HCT116 (cell line): ENCODE measurements around the gene C2. TPM values are rescaled to one million over a fixed set of nuclear protein-coding genes. Genes with fewer than 3 reads are reported as not detected.

Experiments
- ATAC-seq: fragments of 200-7000 bp; cut with Tn5 transposase; 2 replicates; pipeline ENCODE4 v1.9.1; 2020; ENCODE audit warnings: mild to moderate bottlenecking, moderate library complexity
- BruUV-seq: library from RNA; stranded (reverse); fragments of 400-500 nt; replicated peaks from 2 replicates; lab custom pipeline; 2021; lab: Mats Ljungman, UMichigan
- CTCF ChIA-PET: fragments of 300-600 bp; sonication (Branson Sonifier 250); formaldehyde crosslinking; loops from one replicate; lab custom pipeline; 2021; ENCODE audit warnings: antibody characterized with exemption; lab: Charles Lee
- POLR2A ChIA-PET: fragments of 300-600, 350-600 bp; sonication (Branson Sonifier 250); formaldehyde crosslinking; loops from one replicate; lab custom pipeline; 2021; ENCODE audit warnings: antibody characterized with exemption; lab: Charles Lee
- RAD21 ChIA-PET, 2 experiments: fragments of 300-600 bp; sonication (Branson Sonifier 250); formaldehyde crosslinking; loops; one replicate each; lab custom pipeline; 2023; ENCODE audit warnings: low total read pairs in 2 of 2; ENCODE audit not compliant: uncharacterized antibody in 2 of 2, unreplicated experiment in 2 of 2, low non-redundant PET in 1 of 2; lab: Charles Lee
- DNase-seq: peaks from one replicate; pipeline ENCODE4 v3.0.0-alpha.2; 2010; ENCODE audit warnings: low read depth, low spot score
- H2AFZ ChIP-seq: fragments of 200-600 bp; shearing (Covaris generic), sonication (generic); 2 replicates; pipeline ENCODE4 v1.6.1; 2017; ENCODE audit warnings: low read depth, mixed run types, mixed read lengths, antibody characterized with exemption, low read length; ENCODE audit not compliant: poor library complexity, severe bottlenecking
- H3K27ac ChIP-seq: 2 replicates; pipeline ENCODE4 v1.5.1; 2012; ENCODE audit warnings: low read depth, low read length
- H3K27me3 ChIP-seq: fragments of 200-600 bp; sonication (generic); 2 replicates; pipeline ENCODE4 v1.6.1; 2016; ENCODE audit warnings: mixed run types, low read length, mixed read lengths; ENCODE audit not compliant: insufficient read depth
- H3K36me3 ChIP-seq, 2 experiments: fragments of 200-500 bp in 1 of 2; fragments of 200-600 bp in 1 of 2; sonication (Bioruptor generic) in 1 of 2; sonication (generic) in 1 of 2; 2 replicates each; pipeline versions ENCODE4 v1.5.1 to v1.6.1; 2014 to 2016; ENCODE audit warnings: low read length in 2 of 2, inconsistent platforms in 1 of 2, mixed read lengths in 1 of 2, mixed run types in 1 of 2; ENCODE audit not compliant: insufficient read depth in 2 of 2, control insufficient read depth in 1 of 2
- H3K4me1 ChIP-seq, 2 experiments: fragments of 200-600 bp in 1 of 2; sonication (generic) in 1 of 2; 2 replicates each; pipeline versions ENCODE4 v1.5.1 to v1.6.1; 2012 to 2017; ENCODE audit warnings: low read length in 2 of 2, inconsistent platforms in 1 of 2, mild to moderate bottlenecking in 1 of 2, mixed read lengths in 1 of 2, mixed run types in 1 of 2, moderate library complexity in 1 of 2; ENCODE audit not compliant: insufficient read depth in 2 of 2, control insufficient read depth in 1 of 2
- H3K4me2 ChIP-seq: fragments of 200-600 bp; sonication (generic); 2 replicates; pipeline ENCODE4 v1.6.1; 2017; ENCODE audit warnings: mixed run types, low read length, mixed read lengths
- H3K4me3 ChIP-seq, 2 experiments: fragments of 200-600 bp in 1 of 2; sonication (generic) in 1 of 2; replicated peaks in 1 of 2; 2 replicates each; pipeline ENCODE4 v1.5.1; 2011 to 2016; ENCODE audit warnings: low read length in 2 of 2, control low read depth in 1 of 2, low read depth in 1 of 2, mild to moderate bottlenecking in 1 of 2, mixed read lengths in 1 of 2, mixed run types in 1 of 2
- H3K79me2 ChIP-seq: fragments of 200-600 bp; sonication (generic); 2 replicates; pipeline ENCODE4 v1.6.1; 2017; ENCODE audit warnings: mild to moderate bottlenecking, mixed run types, low read length, moderate library complexity, mixed read lengths; ENCODE audit not compliant: insufficient read depth
- H3K9ac ChIP-seq: fragments of 200-600 bp; sonication (generic); 2 replicates; pipeline ENCODE4 v1.6.1; 2016; ENCODE audit warnings: low read length, mixed read lengths
- H3K9me2 ChIP-seq: fragments of 200-600 bp; sonication (generic), shearing (Covaris generic); 2 replicates; pipeline ENCODE4 v1.6.1; 2017; ENCODE audit warnings: mixed run types, mild to moderate bottlenecking, moderate library complexity; ENCODE audit not compliant: insufficient read depth
- H3K9me3 ChIP-seq, 2 experiments: fragments of 200-500 bp in 1 of 2; fragments of 200-600 bp in 1 of 2; sonication (Bioruptor generic) in 1 of 2; sonication (generic) in 1 of 2; 2 replicates each; pipeline ENCODE4 v1.6.1; 2014 to 2017; ENCODE audit warnings: low read length in 2 of 2, mixed read lengths in 2 of 2, inconsistent platforms in 1 of 2, low read depth in 1 of 2, mild to moderate bottlenecking in 1 of 2, mixed run types in 1 of 2, moderate library complexity in 1 of 2; ENCODE audit not compliant: control insufficient read depth in 1 of 2, insufficient read depth in 1 of 2
- H4K20me1 ChIP-seq: fragments of 200-600 bp; sonication (generic), shearing (Covaris generic); 2 replicates; pipeline ENCODE4 v1.6.1; 2017; ENCODE audit warnings: mixed run types, mild to moderate bottlenecking, moderate library complexity; ENCODE audit not compliant: insufficient read depth
- CBX3 ChIP-seq: IDR thresholded peaks from 2 replicates; pipeline ENCODE4 v1.6.1; 2012; ENCODE audit warnings: low read depth
- ELF1 ChIP-seq: IDR thresholded peaks from 2 replicates; pipeline ENCODE4 v1.6.1; 2012; ENCODE audit warnings: low read depth, borderline replicate concordance
- EZH2 ChIP-seq: fragments of 200-600 bp; sonication (generic); IDR thresholded peaks from 2 replicates; pipeline ENCODE4 v1.6.1; 2017; ENCODE audit warnings: antibody characterized with exemption, mixed run types
- JUND ChIP-seq: IDR thresholded peaks from 2 replicates; pipeline ENCODE4 v1.6.1; 2012
- ZFX ChIP-seq: fragments of 450-650 bp; IDR thresholded peaks from 2 replicates; pipeline ENCODE4 v1.6.1; 2017
- intact Hi-C: fragments of 100-400 bp; cut with micrococcal nuclease; formaldehyde crosslinking; loops from 2 replicates; pipeline ENCODE4 v1.10.0; 2022
- total RNA-seq: library from RNA; stranded (reverse); gene quantifications from one replicate; pipeline ENCODE4 v1.2.1, GENCODE V29; 2021; ENCODE audit not compliant: unreplicated experiment
- TF ChIP-seq, protein P1 (sequence below): IDR thresholded peaks from 2 replicates; pipeline ENCODE4 v1.6.1; 2012
- TF ChIP-seq, protein P2 (sequence below), 3 experiments: fragments of 200-600 bp in 1 of 3; sonication (generic) in 1 of 3; IDR thresholded peaks in 2 of 3; conservative IDR thresholded peaks in 1 of 3; 2 replicates each; pipeline ENCODE4 v1.5.1; 2012 to 2017; ENCODE audit warnings: low read depth in 2 of 3, low read length in 2 of 3, antibody characterized with exemption in 1 of 3, borderline replicate concordance in 1 of 3, control low read depth in 1 of 3, mild to moderate bottlenecking in 1 of 3, mixed read lengths in 1 of 3, mixed run types in 1 of 3, moderate library complexity in 1 of 3; ENCODE audit not compliant: insufficient read depth in 1 of 3

The C2 gene
- total RNA-seq, 1 experiment from 2014 or later, result 3.1 TPM

DNA sequence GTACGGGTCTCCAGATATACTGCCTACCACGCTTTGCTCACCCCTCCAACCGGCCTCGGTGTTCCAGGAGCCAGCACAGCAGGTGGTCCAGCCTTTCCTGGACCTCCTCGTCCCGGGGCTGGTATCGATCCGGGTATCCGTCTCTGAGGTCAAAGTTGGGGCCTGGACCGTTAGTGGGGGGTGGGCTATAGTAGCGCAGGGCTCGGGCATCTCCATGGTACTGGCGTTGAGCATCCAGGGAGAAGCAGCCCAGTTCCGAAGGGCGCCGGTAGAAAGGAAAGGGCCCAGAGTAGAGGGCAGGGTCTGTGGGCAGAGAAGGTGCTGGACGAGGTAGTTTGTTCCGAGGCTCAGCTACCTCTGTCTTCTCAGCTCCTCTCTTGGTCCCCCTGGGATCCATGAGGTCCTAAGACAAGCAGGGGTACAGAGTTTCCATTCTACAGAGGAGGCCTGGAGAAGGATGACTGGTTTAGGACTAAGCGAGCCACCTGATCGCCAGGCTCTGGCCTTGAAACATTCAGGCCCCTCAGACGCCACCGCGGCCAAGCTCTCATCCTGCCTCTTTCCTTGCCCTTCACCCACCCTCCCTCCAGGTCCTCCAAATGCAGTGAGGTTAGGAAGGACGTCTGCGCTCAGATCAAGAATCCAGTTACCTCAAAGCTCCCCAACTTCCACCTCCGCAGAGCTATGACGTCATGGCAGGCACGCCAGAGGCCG, 43.9 kb downstream of the C2 start:
- CTCF ChIA-PET, result interaction anchor here (1.6 kb wide), 1 partner anchor 19 kb away, joined by 7 read pairs; no protein-coding TSS in a partner anchor
- H3K36me3 ChIP-seq, result peaks cover 10 to 28% of the 10 kb centered on the region in 2 experiments; a peak in 3 of 4 replicates
- peak overlapping the region; percentile 70 to 93 for H3K4me3 ChIP-seq
- peak; percentile 23 for ATAC-seq
- H2AFZ ChIP-seq, result no peak overlapping the region
- intact Hi-C loops, result no loop called here
- peaks cover 34% of the 10 kb centered on the region for H3K79me2 ChIP-seq
- no peak for DNase-seq
- H4K20me1 ChIP-seq, result no peaks in the 10 kb centered on the region
- peak overlapping the region; percentile 92 for H3K9ac ChIP-seq
- RAD21 ChIA-PET, result interaction anchor here in 1 of 2 experiments (1.1 kb wide), 1 partner anchor 13 kb away, joined by 4 read pairs; the partner anchor contains the start of genes NELFE and SKIC2
- H3K9me3 ChIP-seq, result no peaks in the 10 kb centered on the region
- peak overlapping the region; percentile 98 for H3K4me2 ChIP-seq
- no peaks in the 10 kb centered on the region for H3K27me3 ChIP-seq
- TF ChIP-seq JUND (0 out of 2 replicates have a peak, but pooled peaks have one; percentile 42), EZH2 (no peak), ELF1 (no peak), ZFX (peak; percentile 75), CBX3 (no peak)
- TF ChIP-seq, protein P1, sequence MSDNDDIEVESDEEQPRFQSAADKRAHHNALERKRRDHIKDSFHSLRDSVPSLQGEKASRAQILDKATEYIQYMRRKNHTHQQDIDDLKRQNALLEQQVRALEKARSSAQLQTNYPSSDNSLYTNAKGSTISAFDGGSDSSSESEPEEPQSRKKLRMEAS, result no peak
- TF ChIP-seq, protein P2, sequence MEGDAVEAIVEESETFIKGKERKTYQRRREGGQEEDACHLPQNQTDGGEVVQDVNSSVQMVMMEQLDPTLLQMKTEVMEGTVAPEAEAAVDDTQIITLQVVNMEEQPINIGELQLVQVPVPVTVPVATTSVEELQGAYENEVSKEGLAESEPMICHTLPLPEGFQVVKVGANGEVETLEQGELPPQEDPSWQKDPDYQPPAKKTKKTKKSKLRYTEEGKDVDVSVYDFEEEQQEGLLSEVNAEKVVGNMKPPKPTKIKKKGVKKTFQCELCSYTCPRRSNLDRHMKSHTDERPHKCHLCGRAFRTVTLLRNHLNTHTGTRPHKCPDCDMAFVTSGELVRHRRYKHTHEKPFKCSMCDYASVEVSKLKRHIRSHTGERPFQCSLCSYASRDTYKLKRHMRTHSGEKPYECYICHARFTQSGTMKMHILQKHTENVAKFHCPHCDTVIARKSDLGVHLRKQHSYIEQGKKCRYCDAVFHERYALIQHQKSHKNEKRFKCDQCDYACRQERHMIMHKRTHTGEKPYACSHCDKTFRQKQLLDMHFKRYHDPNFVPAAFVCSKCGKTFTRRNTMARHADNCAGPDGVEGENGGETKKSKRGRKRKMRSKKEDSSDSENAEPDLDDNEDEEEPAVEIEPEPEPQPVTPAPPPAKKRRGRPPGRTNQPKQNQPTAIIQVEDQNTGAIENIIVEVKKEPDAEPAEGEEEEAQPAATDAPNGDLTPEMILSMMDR (IDR thresholded peaks at IDR 0.05 in 2 of 3, conservative IDR thresholded peaks at IDR 0.05 in 1 of 3; ENCODE audit: borderline replicate concordance in 1 of 3, insufficient read depth in 1 of 3, low read depth in 2 of 3, low read length in 2 of 3), result no peak
- BruUV-seq, result TSS peak; percentile 79
- H3K9me2 ChIP-seq, result no peaks in the 10 kb centered on the region
- POLR2A ChIA-PET, result interaction anchor here (0.6 to 2.4 kb wide), 7 partner anchors 8 to 224 kb away, joined by 3 to 9 read pairs (median 6); partner anchors contain the start of genes HSPA1B, NELFE, NEU1 and SKIC2
- peak overlapping the region; percentile 86 for H3K27ac ChIP-seq
- H3K4me1 ChIP-seq, result peaks cover 7 to 25% of the 10 kb centered on the region in 2 experiments; a peak in 3 of 4 replicates
